HG03159 (cell line): Measurements from ENCODE around the gene LMO7.

Experiments used
- ATAC-seq: cut with Tn5 transposase; IDR thresholded peaks from one replicate; pipeline ENCODE4 v1.9.1; 2021; ENCODE audit warnings: mild to moderate bottlenecking, moderate library complexity; ENCODE audit not compliant: unreplicated experiment

LMO7 gene

GRCh38 chr13:75796825-75797224, 160.7 kb downstream of the LMO7 start:
- no peak for ATAC-seq

DNA sequence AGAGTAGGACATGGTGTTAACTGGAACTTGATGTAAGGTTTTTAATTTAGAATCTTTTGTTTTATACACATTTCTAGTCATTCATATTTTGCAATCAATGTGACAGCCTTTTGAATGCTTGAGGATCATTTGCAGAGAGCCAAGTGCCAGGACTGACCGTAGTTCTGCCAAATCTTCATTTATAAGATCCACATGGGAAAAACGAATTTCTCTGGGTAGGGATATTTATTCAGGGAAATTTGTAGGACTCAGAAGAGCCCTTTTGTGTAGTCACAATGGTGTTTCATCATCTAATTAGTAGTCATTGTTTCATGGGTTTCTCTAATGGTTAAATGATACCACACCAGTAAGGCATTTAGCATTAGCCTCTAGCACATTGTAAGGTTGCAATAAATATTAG, 161.1 kb downstream of the LMO7 start:
- no peak for ATAC-seq

GRCh38 chr13:75797719-75798118, 161.6 kb downstream of the LMO7 start:
- no peak for ATAC-seq

GRCh38 chr13:75798353-75799255, 162.5 kb downstream of the LMO7 start:
- ATAC-seq = no peak

GRCh38 chr13:75800545-75800944, 164.4 kb downstream of the LMO7 start:
- no peak for ATAC-seq

DNA sequence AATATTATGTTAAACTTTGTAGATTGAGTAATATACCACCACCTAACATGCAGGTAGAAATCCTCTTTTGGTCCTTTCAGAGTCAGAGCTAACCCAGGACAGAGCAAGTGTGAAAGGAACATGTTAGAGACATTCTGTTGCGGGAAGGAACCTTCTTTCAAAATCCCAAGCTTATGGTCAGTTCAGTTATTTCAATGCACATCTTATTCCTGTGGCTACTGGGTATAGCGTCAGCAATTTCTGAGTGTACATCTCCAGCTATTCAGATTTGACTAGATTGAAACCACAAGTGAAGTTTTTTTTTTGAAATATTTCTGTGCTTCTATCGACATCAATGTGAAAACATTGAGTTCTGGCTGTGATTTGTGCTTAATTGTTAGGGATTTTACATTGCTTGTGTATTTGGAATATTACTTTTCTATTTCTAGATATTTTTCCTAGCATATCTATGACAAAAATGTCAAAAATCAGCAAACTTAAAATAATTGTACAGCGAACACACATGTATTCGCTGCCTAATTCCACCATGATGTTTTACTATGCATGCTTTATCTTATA, 165.3 kb downstream of the LMO7 start:
- no peak for ATAC-seq

GRCh38 chr13:75802161-75802560, 166.0 kb downstream of the LMO7 start:
- ATAC-seq = no peak

DNA sequence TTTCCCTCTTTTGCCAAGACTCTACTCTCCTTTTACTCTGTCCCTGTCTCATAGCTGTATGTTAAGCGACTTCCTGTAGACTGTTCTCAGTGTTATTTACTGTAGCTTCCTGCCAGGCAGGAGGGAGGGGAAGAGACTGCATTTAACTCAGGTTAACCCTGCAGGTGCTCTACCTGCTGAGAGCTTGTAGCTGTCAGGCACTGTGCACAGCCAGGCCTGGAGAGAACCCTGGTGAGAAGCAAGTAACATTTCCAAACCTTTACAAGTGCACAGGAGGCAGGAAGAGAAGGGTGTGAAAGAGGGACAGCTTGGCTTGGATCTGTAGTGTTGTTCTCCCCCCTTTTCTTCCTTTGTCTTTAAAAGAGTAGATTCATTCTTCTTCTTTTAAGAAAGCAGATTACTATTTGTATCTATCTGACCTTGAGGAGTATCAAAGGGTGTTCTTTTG, 167.1 kb downstream of the LMO7 start:
- ATAC-seq = peak; percentile 76

DNA sequence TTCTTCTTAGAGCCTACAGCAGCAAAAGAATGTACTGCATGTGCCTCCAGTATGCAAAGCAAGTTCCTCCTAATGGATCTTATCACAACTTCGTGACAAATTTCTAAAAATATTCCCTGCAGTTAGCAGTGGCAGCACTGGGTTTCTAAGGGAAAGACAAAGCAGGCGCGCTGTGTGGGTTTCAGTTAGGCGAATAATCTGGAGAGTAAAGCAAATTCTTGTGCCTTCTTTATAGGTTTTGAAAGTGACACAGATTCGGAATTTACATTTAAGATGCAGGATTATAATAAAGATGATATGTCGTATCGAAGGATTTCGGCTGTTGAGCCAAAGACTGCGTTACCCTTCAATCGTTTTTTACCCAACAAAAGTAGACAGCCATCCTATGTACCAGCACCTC, 167.9 kb downstream of the LMO7 start:
- no peak for ATAC-seq

GRCh38 chr13:75804605-75805004, 168.5 kb downstream of the LMO7 start:
- ATAC-seq = no peak

DNA sequence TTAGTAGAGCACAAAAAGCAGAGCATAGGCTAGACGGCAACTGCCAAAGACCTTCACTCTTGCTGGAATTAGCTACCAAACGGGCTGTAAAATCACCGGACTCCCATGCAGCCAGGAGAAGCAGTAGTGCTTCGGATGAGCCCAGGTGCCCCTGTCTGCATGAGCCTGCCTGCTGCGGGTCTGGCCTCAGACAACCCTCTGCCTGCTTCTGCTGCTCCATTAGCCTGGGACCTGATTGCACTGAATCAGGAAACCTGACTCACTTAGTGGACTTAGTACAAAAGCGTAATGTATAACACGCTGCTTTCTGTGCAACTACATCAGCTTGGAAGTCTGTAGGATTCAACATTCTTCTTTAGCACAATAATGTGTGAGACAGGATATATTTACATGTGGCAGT, 170.0 kb downstream of the LMO7 start:
- no peak for ATAC-seq

DNA sequence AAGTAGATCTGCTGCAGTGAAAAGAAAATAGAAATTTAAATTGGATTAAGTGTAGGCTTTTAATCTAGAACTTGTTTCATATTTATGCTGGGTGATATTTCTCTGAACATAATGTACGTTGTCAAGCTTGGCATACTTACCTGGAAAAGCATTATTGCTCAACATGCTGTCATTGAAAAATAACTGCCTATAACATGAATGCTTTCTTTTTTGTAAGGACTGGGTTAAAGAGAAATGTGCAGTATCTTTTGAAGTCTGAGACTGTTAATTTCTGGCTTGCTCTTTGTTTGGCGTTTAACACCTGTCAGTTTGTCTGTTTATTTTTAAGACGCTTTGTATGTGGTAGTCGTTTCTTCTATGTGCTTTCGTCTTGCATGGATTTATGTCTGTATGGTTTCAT, 175.2 kb downstream of the LMO7 start:
- ATAC-seq = no peak

- ATAC-seq = no peak
Observed at GRCh38 chr13:75811841-75812240, 175.7 kb downstream of the LMO7 start.

- no peak for ATAC-seq
Observed at GRCh38 chr13:75812751-75813181, 176.6 kb downstream of the LMO7 start.

GRCh38 chr13:75813323-75813722, 177.2 kb downstream of the LMO7 start:
- ATAC-seq = no peak

GRCh38 chr13:75818179-75818967, 182.2 kb downstream of the LMO7 start:
- ATAC-seq = no peak

GRCh38 chr13:75818968-75819225, 182.8 kb downstream of the LMO7 start:
- ATAC-seq = no peak

GRCh38 chr13:75825161-75825560, 189.0 kb downstream of the LMO7 start:
- ATAC-seq = no peak

DNA sequence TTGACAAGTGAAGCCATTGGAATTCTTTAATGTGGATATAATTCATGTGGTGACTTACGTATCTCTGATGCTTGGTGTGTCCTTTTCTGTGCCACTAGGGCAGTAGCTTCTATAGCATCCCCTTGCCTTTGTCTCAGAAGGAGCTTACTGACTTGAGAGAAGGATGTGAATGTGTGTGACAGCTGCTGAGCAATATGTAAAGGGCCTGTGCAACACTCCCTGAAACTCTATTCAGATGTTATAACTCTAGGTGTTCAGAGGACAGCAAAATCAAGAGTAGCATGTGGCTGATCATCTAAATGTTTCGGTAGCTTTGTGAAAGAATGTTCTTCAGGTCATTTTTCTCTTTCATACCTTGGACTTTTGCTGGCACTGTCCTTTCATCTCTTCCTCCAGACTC, 189.5 kb downstream of the LMO7 start:
- no peak for ATAC-seq

GRCh38 chr13:75826391-75826790, 190.3 kb downstream of the LMO7 start:
- no peak for ATAC-seq

DNA sequence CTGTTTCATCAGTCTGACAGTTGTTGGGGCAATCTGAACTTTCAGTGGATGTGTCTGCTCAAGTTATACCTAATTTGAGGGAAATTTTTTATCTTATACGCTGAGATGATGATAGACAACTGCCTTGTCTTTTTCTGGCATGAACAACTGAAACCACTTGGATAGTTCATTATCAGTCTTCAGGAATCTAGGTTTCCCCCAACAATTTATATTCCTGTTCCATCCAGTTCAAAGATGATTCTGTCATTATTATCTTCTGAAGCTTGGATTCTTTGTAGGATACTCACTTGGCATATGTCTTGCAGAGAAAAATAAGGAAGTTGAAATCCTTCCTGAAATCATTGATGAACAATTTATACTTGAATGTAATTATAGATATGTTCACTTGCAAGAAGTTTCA, 193.7 kb downstream of the LMO7 start:
- no peak for ATAC-seq

DNA sequence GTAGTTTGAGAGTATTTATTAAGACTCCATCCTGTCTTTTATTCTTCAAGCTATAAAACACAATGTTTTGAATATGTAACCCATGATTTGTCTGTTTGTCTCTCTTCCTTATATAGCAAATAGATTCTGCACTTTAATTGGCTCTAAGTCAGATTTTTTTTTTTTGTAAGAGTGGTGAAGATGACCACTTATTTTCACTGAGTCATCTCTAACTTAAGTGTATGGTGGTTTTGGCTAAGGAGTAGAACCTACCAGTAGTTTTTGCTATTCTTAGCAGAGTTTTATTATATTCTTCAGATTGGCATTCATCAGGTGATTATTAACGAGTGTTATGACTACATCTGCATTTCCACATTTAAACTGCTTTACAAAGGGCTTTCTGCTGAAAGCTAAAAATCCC, 194.7 kb downstream of the LMO7 start:
- no peak for ATAC-seq
